Vagina (tissue), 2 donors: ENCODE results near the gene NNMT. TPM values are rescaled to one million over a fixed set of nuclear protein-coding genes. Genes with fewer than 3 reads are reported as not detected.

Experiments used
- DNase-seq, 2 donors: peaks; one replicate each; pipeline ENCODE4 v3.0.0-alpha.2; 2017; ENCODE audit errors: extremely low spot score in 2 of 2
- H3K27ac ChIP-seq: fragments of 200-600 bp; sonication (generic); one replicate; pipeline ENCODE4 v1.5.1; 2019
- H3K27me3 ChIP-seq: fragments of 200-600 bp; sonication (generic); one replicate; pipeline ENCODE4 v1.5.1; 2019
- H3K36me3 ChIP-seq, 2 donors: fragments of 200-600 bp; sonication (generic); one replicate each; pipeline ENCODE4 v1.5.1; 2017 to 2019
- H3K4me1 ChIP-seq: fragments of 200-600 bp; sonication (generic); one replicate; pipeline ENCODE4 v1.5.1; 2019
- H3K4me3 ChIP-seq, 2 donors: fragments of 200-600 bp; sonication (generic); 1 replicate in 1 of 2; 2 replicates in 1 of 2; pipeline ENCODE4 v1.5.1; 2016 to 2019
- H3K9me3 ChIP-seq: fragments of 200-600 bp; sonication (generic); one replicate; pipeline ENCODE4 v1.5.1; 2019
- POLR2A ChIP-seq, 2 donors: fragments of 450-650 bp; IDR thresholded peaks; one replicate each; pipeline ENCODE4 v1.6.1; 2017; ENCODE audit warnings: antibody characterized with exemption in 2 of 2, mild to moderate bottlenecking in 2 of 2, moderate library complexity in 2 of 2
- POLR2AphosphoS5 ChIP-seq, 2 donors: sonication (generic); formaldehyde crosslinking; IDR thresholded peaks; one replicate each; pipeline ENCODE4 v1.9.0; 2017; ENCODE audit warnings: antibody characterized with exemption in 2 of 2, mild to moderate bottlenecking in 2 of 2, low read depth in 1 of 2; ENCODE audit not compliant: insufficient read depth in 1 of 2
- intact Hi-C: fragments of 100-400 bp; cut with DNase I; formaldehyde crosslinking; loops from one replicate; pipeline ENCODE4 v1.15.1; 2023
- total RNA-seq: library from RNA; depleted of rRNA; stranded (reverse); fragments of >200 nt; gene quantifications from one replicate; pipeline ENCODE4 v1.2.3, GENCODE V29; 2016
- TF ChIP-seq, protein P1 (sequence below), 3 experiments: fragments of 450-650 bp in 2 of 3; fragments of 200-600 bp in 1 of 3; sonication (generic) in 1 of 3; IDR thresholded peaks; one replicate each; pipeline ENCODE4 v1.5.1; 2017 to 2019; ENCODE audit warnings: antibody characterized with exemption in 3 of 3, mild to moderate bottlenecking in 2 of 3, moderate library complexity in 2 of 3

Gene NNMT
- total RNA-seq, 1 donor from 2014 or later, result 898 TPM

- TF ChIP-seq POLR2AphosphoS5 (IDR thresholded peaks at IDR 0.05; ENCODE audit: insufficient read depth in 1 of 2, low read depth in 1 of 2) (no peak), POLR2A (IDR thresholded peaks at IDR 0.05) (no peak)
- TF ChIP-seq, protein P1, sequence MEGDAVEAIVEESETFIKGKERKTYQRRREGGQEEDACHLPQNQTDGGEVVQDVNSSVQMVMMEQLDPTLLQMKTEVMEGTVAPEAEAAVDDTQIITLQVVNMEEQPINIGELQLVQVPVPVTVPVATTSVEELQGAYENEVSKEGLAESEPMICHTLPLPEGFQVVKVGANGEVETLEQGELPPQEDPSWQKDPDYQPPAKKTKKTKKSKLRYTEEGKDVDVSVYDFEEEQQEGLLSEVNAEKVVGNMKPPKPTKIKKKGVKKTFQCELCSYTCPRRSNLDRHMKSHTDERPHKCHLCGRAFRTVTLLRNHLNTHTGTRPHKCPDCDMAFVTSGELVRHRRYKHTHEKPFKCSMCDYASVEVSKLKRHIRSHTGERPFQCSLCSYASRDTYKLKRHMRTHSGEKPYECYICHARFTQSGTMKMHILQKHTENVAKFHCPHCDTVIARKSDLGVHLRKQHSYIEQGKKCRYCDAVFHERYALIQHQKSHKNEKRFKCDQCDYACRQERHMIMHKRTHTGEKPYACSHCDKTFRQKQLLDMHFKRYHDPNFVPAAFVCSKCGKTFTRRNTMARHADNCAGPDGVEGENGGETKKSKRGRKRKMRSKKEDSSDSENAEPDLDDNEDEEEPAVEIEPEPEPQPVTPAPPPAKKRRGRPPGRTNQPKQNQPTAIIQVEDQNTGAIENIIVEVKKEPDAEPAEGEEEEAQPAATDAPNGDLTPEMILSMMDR (IDR thresholded peaks at IDR 0.05), result peak in 2 of 3 experiments; percentile 23 to 26
- intact Hi-C loops, result loop anchor here (5.0 kb wide), 1 partner anchor 226 kb away; no protein-coding TSS in a partner anchor
These were observed 33.3 kb upstream of the NNMT start for GRCh38 chr11:114262681-114263512.

DNA sequence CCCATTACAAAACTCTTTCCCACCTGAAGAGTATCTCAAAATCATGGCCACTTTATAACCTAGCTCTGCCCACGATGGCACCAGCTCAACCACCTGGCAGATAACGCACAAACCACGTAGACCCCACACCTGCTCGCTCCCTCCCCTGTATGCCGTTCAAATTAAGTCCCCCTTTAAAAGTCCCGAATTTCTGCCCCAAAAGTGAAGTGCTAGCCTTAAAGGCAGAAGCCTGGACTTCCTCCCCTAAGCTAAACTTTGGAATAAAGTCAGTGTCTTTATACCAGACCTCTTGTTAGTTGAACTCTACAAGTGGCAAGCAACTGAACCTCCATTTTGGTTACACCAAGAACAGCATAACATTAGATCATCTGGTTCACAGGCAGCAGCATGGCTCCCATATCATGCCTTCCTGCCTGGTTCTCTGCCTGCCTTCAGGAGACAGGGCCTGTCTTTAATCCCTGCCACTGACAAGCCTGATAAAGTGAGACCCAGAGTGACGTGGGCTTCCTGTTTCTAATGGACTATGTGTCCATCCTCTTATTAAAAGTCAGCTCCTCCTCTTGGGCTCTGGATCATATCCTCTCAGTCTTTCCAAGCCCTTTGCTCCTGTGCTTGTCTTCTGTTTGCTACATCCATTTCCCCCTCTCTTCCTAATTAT, 32.6 kb upstream of the NNMT start:
- no peak overlapping the region for H3K27ac ChIP-seq
- H3K4me1 ChIP-seq, result peaks cover 38% of the 10 kb centered on the region
- intact Hi-C loops, result loop anchor here (5.0 kb wide), 1 partner anchor 226 kb away; no protein-coding TSS in a partner anchor

More at GRCh38 chr11:114262681-114263512, 33.3 kb upstream of the NNMT start:
- Histone ChIP-seq H3K27ac (no peak overlapping the region), H3K9me3 (no peaks in the 10 kb centered on the region), H3K4me3 (no peak overlapping the region), H3K4me1 (peaks cover 45% of the 10 kb centered on the region), H3K36me3 (no peaks in the 10 kb centered on the region), H3K27me3 (no peaks in the 10 kb centered on the region)
- DNase-seq, result no peak

DNA sequence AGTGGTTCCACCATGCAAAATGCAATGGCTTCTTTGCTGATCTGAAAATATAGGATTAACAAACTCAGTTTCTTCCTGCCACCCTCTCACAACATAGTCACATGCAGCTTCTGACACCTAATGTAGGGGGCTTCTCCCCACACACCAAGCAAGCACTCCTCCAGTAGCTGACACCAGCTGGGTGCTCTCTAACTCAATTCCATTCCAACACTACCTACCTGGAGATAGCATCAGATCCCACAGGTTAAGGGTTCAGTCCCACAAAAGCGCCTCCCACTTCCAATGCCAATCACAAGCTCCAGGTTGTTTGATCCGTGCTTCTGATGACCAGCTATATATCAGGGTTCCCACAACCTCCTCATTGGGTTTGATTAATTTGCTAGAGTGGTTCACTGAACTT, 31.8 kb upstream of the NNMT start:
- peak in 1 of 2 donors; percentile 70 for DNase-seq
- TF ChIP-seq POLR2AphosphoS5 (IDR thresholded peaks at IDR 0.05; ENCODE audit: insufficient read depth in 1 of 2, low read depth in 1 of 2) (no peak), POLR2A (IDR thresholded peaks at IDR 0.05) (no peak)
- TF ChIP-seq, protein P1 (IDR thresholded peaks at IDR 0.05), result no peak
- H3K9me3 ChIP-seq, result no peaks in the 10 kb centered on the region
- no peak overlapping the region for H3K27ac ChIP-seq
- H3K27me3 ChIP-seq, result no peaks in the 10 kb centered on the region
- H3K4me1 ChIP-seq, result peaks cover 31% of the 10 kb centered on the region
- H3K4me3 ChIP-seq, result no peak overlapping the region
- no peaks in the 10 kb centered on the region for H3K36me3 ChIP-seq
- intact Hi-C loops, result loop anchor here (5.0 kb wide), 1 partner anchor 227 kb away; no protein-coding TSS in a partner anchor

More for the DNA sequence above, 32.6 kb upstream of the NNMT start:
- H3K4me3 ChIP-seq, result no peak overlapping the region
- DNase-seq, result no peak
- TF ChIP-seq POLR2A (IDR thresholded peaks at IDR 0.05), result no peak
- TF ChIP-seq, protein P1 (IDR thresholded peaks at IDR 0.05), result no peak
- H3K27me3 ChIP-seq, result no peaks in the 10 kb centered on the region
- no peaks in the 10 kb centered on the region for H3K9me3 ChIP-seq
- no peaks in the 10 kb centered on the region for H3K36me3 ChIP-seq

- no peak overlapping the region for H3K4me3 ChIP-seq
- H3K4me1 ChIP-seq, result peaks cover 24% of the 10 kb centered on the region
- no peaks in the 10 kb centered on the region for H3K36me3 ChIP-seq
- peak in 1 of 2 donors; percentile 40 for DNase-seq
- intact Hi-C loops, result loop anchor here (5.0 kb wide), 1 partner anchor 368 kb away; no protein-coding TSS in a partner anchor
- TF ChIP-seq POLR2AphosphoS5 (IDR thresholded peaks at IDR 0.05; ENCODE audit: insufficient read depth in 1 of 2, low read depth in 1 of 2) (no peak), POLR2A (IDR thresholded peaks at IDR 0.05) (no peak)
- TF ChIP-seq, protein P1 (IDR thresholded peaks at IDR 0.05), result no peak
- no peaks in the 10 kb centered on the region for H3K27me3 ChIP-seq
- no peaks in the 10 kb centered on the region for H3K9me3 ChIP-seq
- H3K27ac ChIP-seq, result no peak overlapping the region
These were observed 30.9 kb upstream of the NNMT start for GRCh38 chr11:114265122-114265878.
